Chondrocyte (in vitro differentiated cells): ENCODE results near the gene PRKAG2. TPM values are rescaled to one million over a fixed set of nuclear protein-coding genes. Genes with fewer than 3 reads are reported as not detected.

ENCODE experiments used
- DNase-seq: peaks from one replicate; pipeline ENCODE4 v3.0.0; 2021; ENCODE audit warnings: mixed read lengths, low spot score
- H3K27ac Mint-ChIP-seq: one replicate; pipeline ENCODE4 v1.8.0; 2021; ENCODE audit warnings: mild to moderate bottlenecking, moderate library complexity, mixed read lengths; ENCODE audit not compliant: unreplicated experiment
- H3K27me3 Mint-ChIP-seq: 2 replicates; pipeline ENCODE4 v1.8.0; 2021; ENCODE audit warnings: low read depth, mixed read lengths
- H3K36me3 Mint-ChIP-seq: 2 replicates; pipeline ENCODE4 v1.8.0; 2021; ENCODE audit warnings: low read depth, mixed read lengths
- H3K4me1 Mint-ChIP-seq: 2 replicates; pipeline ENCODE4 v1.8.0; 2021; ENCODE audit warnings: low read depth, mild to moderate bottlenecking, mixed read lengths
- H3K4me3 Mint-ChIP-seq: one replicate; pipeline ENCODE4 v1.8.0; 2021; ENCODE audit warnings: mild to moderate bottlenecking, moderate library complexity, mixed read lengths; ENCODE audit not compliant: unreplicated experiment
- H3K9me3 Mint-ChIP-seq: 2 replicates; pipeline ENCODE4 v1.8.0; 2021; ENCODE audit warnings: low read depth, mixed read lengths
- CTCF ChIP-seq: fragments of 200-600 bp; sonication (generic); IDR thresholded peaks from 2 replicates; pipeline ENCODE4 v1.5.0; 2021; ENCODE audit warnings: antibody characterized with exemption, mild to moderate bottlenecking, moderate library complexity
- total RNA-seq: library from RNA; stranded (reverse); gene quantifications from 3 replicates; pipeline ENCODE4 v1.2.1, GENCODE V29; 2021

The PRKAG2 gene
- total RNA-seq, 1 donor from 2014 or later, result 35.4 TPM

GRCh38 chr7:151900591-151900985 lies 23.7 kb upstream of the PRKAG2 start:
- TF ChIP-seq CTCF, result no peak
- no peaks in the 10 kb centered on the region for H3K9me3 Mint-ChIP-seq
- peaks cover 4% of the 10 kb centered on the region for H3K4me1 Mint-ChIP-seq
- H3K36me3 Mint-ChIP-seq, result no peaks in the 10 kb centered on the region
- DNase-seq, result no peak
- no peak overlapping the region for H3K4me3 Mint-ChIP-seq
- peaks cover 47% of the 10 kb centered on the region for H3K27me3 Mint-ChIP-seq
- no peak overlapping the region for H3K27ac Mint-ChIP-seq

- Mint-ChIP-seq H3K27me3 (peaks cover 47% of the 10 kb centered on the region), H3K27ac (no peak overlapping the region), H3K4me3 (no peak overlapping the region), H3K36me3 (no peaks in the 10 kb centered on the region), H3K9me3 (no peaks in the 10 kb centered on the region), H3K4me1 (peaks cover 4% of the 10 kb centered on the region)
- DNase-seq, result no peak
- no peak for TF ChIP-seq CTCF
Measured at GRCh38 chr7:151899513-151900360, 22.8 kb upstream of the PRKAG2 start.

GRCh38 chr7:151897951-151898686 lies 21.2 kb upstream of the PRKAG2 start:
- Mint-ChIP-seq H3K27me3 (peaks cover 52% of the 10 kb centered on the region), H3K4me3 (no peak overlapping the region), H3K4me1 (peaks cover 4% of the 10 kb centered on the region), H3K36me3 (no peaks in the 10 kb centered on the region), H3K27ac (no peak overlapping the region), H3K9me3 (no peaks in the 10 kb centered on the region)
- DNase-seq, result no peak
- TF ChIP-seq CTCF, result no peak

- H3K4me3 Mint-ChIP-seq, result no peak overlapping the region
- no peak for DNase-seq
Measured at GRCh38 chr7:151897161-151897731, 20.3 kb upstream of the PRKAG2 start.

More at GRCh38 chr7:151897161-151897731, 20.3 kb upstream of the PRKAG2 start:
- Mint-ChIP-seq H3K9me3 (no peaks in the 10 kb centered on the region), H3K27ac (no peak overlapping the region), H3K27me3 (peaks cover 57% of the 10 kb centered on the region), H3K36me3 (no peaks in the 10 kb centered on the region), H3K4me1 (peaks cover 4% of the 10 kb centered on the region)
- peak; percentile 10 for TF ChIP-seq CTCF
